Esophagus squamous epithelium (tissue), 4 donors: ENCODE measurements around the gene CEP250.

Source experiments
- POLR2A ChIP-seq, 4 donors: fragments of 450-650 bp; IDR thresholded peaks; one replicate each; pipeline ENCODE4 v1.6.1; 2017; ENCODE audit warnings: antibody characterized with exemption in 4 of 4, mild to moderate bottlenecking in 4 of 4, moderate library complexity in 3 of 4
- TF ChIP-seq, protein P1 (sequence below), 6 experiments: fragments of 450-650 bp in 4 of 6; fragments of 200-600 bp in 2 of 6; sonication (generic) in 2 of 6; IDR thresholded peaks; one replicate each; pipeline ENCODE4 v1.5.1; 2016 to 2019; ENCODE audit warnings: antibody characterized with exemption in 6 of 6, mild to moderate bottlenecking in 4 of 6, moderate library complexity in 4 of 6

DNA sequence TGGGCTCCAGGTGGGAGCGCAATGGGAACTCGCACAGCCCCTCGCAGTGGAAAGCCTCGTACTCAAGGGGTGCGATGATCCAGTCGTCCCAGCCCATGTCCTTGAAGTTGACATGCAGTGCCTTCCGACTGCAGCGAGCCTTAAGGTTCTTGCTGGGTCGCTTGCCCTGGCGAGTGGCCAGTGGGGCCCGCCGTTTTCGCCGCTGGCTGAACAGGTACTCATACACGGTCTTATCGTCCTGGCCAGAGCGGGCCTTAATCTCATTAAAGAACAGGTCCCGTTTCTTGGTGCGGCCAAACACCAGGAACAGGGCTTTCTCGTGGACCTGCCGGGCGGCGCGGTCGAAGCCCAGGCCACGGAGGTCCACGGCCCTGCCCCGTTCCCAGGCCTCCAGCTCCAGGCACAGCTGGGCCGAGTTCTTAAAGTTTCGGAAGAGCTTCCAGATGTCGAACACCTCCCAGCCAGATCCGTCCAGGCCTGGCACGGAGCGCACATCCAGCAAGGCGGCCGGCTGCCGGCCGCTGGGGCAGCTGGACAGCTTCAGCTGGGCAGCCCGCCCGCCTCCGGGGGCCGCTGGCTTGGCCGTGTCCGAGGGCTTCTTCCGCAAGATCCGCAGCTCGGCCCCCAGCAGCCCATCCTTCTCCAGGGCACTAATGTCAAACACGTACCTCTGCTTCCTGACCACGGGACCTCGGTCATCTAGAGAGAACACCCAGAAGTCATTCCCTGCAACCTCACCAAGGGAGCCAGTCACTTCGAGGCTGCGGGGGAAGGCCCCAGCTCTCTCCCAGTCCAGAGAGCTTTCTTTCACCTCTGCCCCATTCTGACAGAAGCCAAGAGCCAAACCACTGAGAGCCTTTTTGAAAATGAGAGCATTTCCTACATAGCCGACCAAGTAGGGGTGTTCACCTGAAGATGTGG is 21.1 kb upstream of the CEP250 start:
- no peak for TF ChIP-seq POLR2A (IDR thresholded peaks at IDR 0.05)
- TF ChIP-seq, protein P1, sequence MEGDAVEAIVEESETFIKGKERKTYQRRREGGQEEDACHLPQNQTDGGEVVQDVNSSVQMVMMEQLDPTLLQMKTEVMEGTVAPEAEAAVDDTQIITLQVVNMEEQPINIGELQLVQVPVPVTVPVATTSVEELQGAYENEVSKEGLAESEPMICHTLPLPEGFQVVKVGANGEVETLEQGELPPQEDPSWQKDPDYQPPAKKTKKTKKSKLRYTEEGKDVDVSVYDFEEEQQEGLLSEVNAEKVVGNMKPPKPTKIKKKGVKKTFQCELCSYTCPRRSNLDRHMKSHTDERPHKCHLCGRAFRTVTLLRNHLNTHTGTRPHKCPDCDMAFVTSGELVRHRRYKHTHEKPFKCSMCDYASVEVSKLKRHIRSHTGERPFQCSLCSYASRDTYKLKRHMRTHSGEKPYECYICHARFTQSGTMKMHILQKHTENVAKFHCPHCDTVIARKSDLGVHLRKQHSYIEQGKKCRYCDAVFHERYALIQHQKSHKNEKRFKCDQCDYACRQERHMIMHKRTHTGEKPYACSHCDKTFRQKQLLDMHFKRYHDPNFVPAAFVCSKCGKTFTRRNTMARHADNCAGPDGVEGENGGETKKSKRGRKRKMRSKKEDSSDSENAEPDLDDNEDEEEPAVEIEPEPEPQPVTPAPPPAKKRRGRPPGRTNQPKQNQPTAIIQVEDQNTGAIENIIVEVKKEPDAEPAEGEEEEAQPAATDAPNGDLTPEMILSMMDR (IDR thresholded peaks at IDR 0.05): no peak
